GM10266 (cell line): ENCODE data around the gene THEMIS.

Experiments used
- DNase-seq: peaks from one replicate; pipeline ENCODE4 v3.0.0; 2012; ENCODE audit errors: extremely low spot score
- TF ChIP-seq, protein P1 (sequence below): IDR thresholded peaks from 2 replicates; pipeline ENCODE4 v1.5.1; 2012; ENCODE audit warnings: mild to moderate bottlenecking, low read depth; ENCODE audit not compliant: control insufficient read depth, insufficient read depth; ENCODE audit errors: missing control alignments

The THEMIS gene

GRCh38 chr6:127924440-127924839 lies 23.6 kb upstream of the THEMIS start:
- no peak for DNase-seq
- TF ChIP-seq, protein P1, sequence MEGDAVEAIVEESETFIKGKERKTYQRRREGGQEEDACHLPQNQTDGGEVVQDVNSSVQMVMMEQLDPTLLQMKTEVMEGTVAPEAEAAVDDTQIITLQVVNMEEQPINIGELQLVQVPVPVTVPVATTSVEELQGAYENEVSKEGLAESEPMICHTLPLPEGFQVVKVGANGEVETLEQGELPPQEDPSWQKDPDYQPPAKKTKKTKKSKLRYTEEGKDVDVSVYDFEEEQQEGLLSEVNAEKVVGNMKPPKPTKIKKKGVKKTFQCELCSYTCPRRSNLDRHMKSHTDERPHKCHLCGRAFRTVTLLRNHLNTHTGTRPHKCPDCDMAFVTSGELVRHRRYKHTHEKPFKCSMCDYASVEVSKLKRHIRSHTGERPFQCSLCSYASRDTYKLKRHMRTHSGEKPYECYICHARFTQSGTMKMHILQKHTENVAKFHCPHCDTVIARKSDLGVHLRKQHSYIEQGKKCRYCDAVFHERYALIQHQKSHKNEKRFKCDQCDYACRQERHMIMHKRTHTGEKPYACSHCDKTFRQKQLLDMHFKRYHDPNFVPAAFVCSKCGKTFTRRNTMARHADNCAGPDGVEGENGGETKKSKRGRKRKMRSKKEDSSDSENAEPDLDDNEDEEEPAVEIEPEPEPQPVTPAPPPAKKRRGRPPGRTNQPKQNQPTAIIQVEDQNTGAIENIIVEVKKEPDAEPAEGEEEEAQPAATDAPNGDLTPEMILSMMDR, result no peak

DNA sequence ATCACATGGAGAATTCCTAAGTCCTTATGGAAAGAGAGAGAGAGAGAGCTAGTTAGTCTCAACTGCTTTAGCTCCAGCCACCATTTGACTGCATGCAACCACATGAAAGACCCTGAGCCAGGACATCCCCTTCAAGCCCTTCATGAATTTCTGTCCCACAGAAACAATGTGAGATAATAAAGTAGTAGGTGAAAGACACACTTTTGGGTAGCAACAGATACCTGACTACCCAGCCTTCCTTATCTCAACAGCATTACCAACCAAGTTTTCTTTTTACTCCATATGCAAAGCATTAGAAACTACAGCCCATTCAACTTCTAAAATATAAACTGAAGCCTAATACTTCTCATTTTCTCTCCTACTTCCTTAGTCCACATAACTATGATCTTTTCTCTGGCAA lies 23.2 kb upstream of the THEMIS start:
- TF ChIP-seq, protein P1, result no peak
- DNase-seq, result no peak

- no peak for DNase-seq
- TF ChIP-seq, protein P1, result no peak
These were observed 22.3 kb upstream of the THEMIS start for GRCh38 chr6:127923135-127923534.

DNA sequence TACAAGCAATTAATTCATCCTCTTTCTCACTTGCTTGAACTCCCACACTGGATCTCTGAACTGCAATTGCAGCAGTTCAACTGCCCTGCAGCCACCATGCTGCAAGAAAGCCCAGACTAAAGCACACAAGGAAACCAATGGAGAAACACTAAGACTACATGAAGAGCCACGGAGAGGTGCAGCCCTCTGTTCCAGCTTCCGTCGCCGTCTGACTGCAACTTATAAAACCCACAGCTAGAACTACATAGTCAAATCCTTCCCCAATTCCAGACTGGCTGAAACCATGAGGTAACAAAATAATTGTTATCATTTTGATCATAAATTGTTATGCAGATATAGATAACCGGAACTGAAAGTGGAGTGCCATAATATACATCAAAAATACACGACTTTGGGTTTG lies 21.1 kb upstream of the THEMIS start:
- no peak for DNase-seq
- TF ChIP-seq, protein P1, result no peak

- TF ChIP-seq, protein P1, result no peak
- DNase-seq, result no peak
These were observed 19.9 kb upstream of the THEMIS start for GRCh38 chr6:127920804-127921203.

GRCh38 chr6:127918506-127919427 lies 17.9 kb upstream of the THEMIS start:
- DNase-seq, result no peak
- TF ChIP-seq, protein P1, result peak; percentile 2

DNA sequence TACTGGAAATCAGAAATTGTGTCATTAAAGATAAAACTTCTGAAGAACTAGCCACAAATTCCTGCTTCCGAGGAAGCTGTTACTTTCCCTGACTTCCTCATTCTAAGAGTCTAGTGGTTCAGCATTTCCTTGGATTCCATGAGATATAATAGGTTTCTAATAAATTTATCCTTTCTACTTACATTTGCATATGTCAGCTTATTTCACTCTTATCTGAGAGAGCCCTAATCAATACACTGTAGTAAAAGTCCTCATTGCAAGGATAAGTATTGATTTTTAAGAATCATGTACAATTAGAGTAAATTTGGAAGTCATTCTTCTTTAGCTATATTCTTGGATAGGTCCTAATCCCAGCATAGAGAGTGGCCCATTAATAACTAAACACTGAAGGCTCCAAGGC lies 16.9 kb upstream of the THEMIS start:
- TF ChIP-seq, protein P1, result no peak
- no peak for DNase-seq
